H1 (cell line): ENCODE results near the gene BCL11A. TPM values are rescaled to one million over a fixed set of nuclear protein-coding genes. Genes with fewer than 3 reads are reported as not detected.

Experiments used
- CTCF ChIA-PET: fragments of 300-600 bp; sonication (Branson Sonifier 250); formaldehyde crosslinking; loops from one replicate; lab custom pipeline; 2021; ENCODE audit not compliant: partially characterized antibody; lab: Charles Lee
- POLR2A ChIA-PET: fragments of 300-600 bp; sonication (Branson Sonifier 250); formaldehyde crosslinking; loops from one replicate; lab custom pipeline; 2021; ENCODE audit warnings: inconsistent platforms; ENCODE audit not compliant: partially characterized antibody; lab: Charles Lee
- DNase-seq, 2 experiments: peaks; one replicate each; pipeline versions ENCODE4 v3.0.0 to v3.0.0-alpha.2; 2010 to 2022; ENCODE audit warnings: low spot score in 2 of 2, low read depth in 1 of 2, mixed read lengths in 1 of 2
- FAIRE-seq: peaks from 2 replicates; lab custom pipeline; 2011; peaks lifted over from hg19 to GRCh38; lab: Jason Lieb, UNC
- H2AFZ ChIP-seq: 2 replicates; pipeline ENCODE4 v1.8.1; 2012; ENCODE audit warnings: low read length, inconsistent platforms
- H2AK5ac ChIP-seq: 2 replicates; pipeline ENCODE4 v1.6.1; 2013; ENCODE audit warnings: low read depth, low read length
- H2BK120ac ChIP-seq: replicated peaks from 2 replicates; pipeline ENCODE3; 2013; ENCODE audit warnings: low read depth, low read length, inconsistent platforms
- H2BK12ac ChIP-seq: 2 replicates; pipeline ENCODE4 v1.6.1; 2013; ENCODE audit warnings: low read depth, low read length
- H2BK15ac ChIP-seq: 2 replicates; pipeline ENCODE4 v1.6.1; 2013; ENCODE audit warnings: low read length
- H2BK20ac ChIP-seq: 2 replicates; pipeline ENCODE4 v1.6.1; 2013; ENCODE audit warnings: low read length
- H2BK5ac ChIP-seq: 2 replicates; pipeline ENCODE4 v1.6.1; 2013; ENCODE audit warnings: low read depth, low read length
- H3K14ac ChIP-seq: 2 replicates; pipeline ENCODE4 v1.6.1; 2013; ENCODE audit warnings: inconsistent platforms; ENCODE audit not compliant: insufficient read length
- H3K18ac ChIP-seq: 2 replicates; pipeline ENCODE4 v1.6.1; 2013; ENCODE audit warnings: low read length; ENCODE audit errors: extremely low read depth
- H3K23ac ChIP-seq: 2 replicates; pipeline ENCODE4 v1.6.1; 2013; ENCODE audit warnings: inconsistent platforms; ENCODE audit not compliant: insufficient read length
- H3K23me2 ChIP-seq: 2 replicates; pipeline ENCODE4 v1.6.1; 2013; ENCODE audit warnings: low read depth, low read length
- H3K27ac ChIP-seq: 2 replicates; pipeline ENCODE4 v1.6.1; 2011; ENCODE audit warnings: low read depth, low read length, inconsistent platforms
- H3K27me3 ChIP-seq, 4 experiments: replicated peaks in 1 of 4; 1 replicate in 1 of 4; 2 replicates in 3 of 4; pipeline versions ENCODE4 v1.6.1 to v1.8.1; 2011 to 2013; ENCODE audit warnings: low read length in 3 of 4, mild to moderate bottlenecking in 3 of 4, inconsistent platforms in 2 of 4, mixed read lengths in 2 of 4, moderate library complexity in 1 of 4; ENCODE audit not compliant: control insufficient read depth in 3 of 4, insufficient read depth in 3 of 4; ENCODE audit errors: extremely low read depth in 1 of 4
- H3K36me3 ChIP-seq, 4 experiments: 2 replicates each; pipeline versions ENCODE4 v1.6.1 to v1.8.1; 2011 to 2013; ENCODE audit warnings: mild to moderate bottlenecking in 4 of 4, low read length in 3 of 4, moderate library complexity in 2 of 4, control low read depth in 1 of 4, inconsistent platforms in 1 of 4; ENCODE audit not compliant: insufficient read depth in 4 of 4, control insufficient read depth in 2 of 4
- H3K4ac ChIP-seq: replicated peaks from 2 replicates; pipeline ENCODE3; 2013; ENCODE audit warnings: low read length, low read depth, mixed read lengths, inconsistent platforms; ENCODE audit not compliant: insufficient read length
- H3K4me1 ChIP-seq, 4 experiments: replicated peaks in 1 of 4; 1 replicate in 1 of 4; 2 replicates in 3 of 4; pipeline versions ENCODE4 v1.6.1 to v1.8.1; 2011 to 2013; ENCODE audit warnings: low read length in 3 of 4, inconsistent platforms in 2 of 4, mixed read lengths in 1 of 4; ENCODE audit not compliant: insufficient read depth in 4 of 4, control insufficient read depth in 3 of 4
- H3K4me2 ChIP-seq, 2 experiments: 2 replicates each; pipeline versions ENCODE4 v1.6.1 to v1.8.1; 2011 to 2013; ENCODE audit warnings: low read depth in 2 of 2, low read length in 2 of 2, control low read depth in 1 of 2, inconsistent platforms in 1 of 2, mild to moderate bottlenecking in 1 of 2; ENCODE audit not compliant: insufficient read depth in 1 of 2
- H3K4me3 ChIP-seq, 4 experiments: fragments of 200-600, 300-600 bp in 1 of 4; sonication (generic), shearing (Covaris generic), sonication (Bioruptor Twin) in 1 of 4; 2 replicates each; pipeline versions ENCODE4 v1.5.1 to v1.8.1; 2011 to 2016; ENCODE audit warnings: low read length in 4 of 4, low read depth in 3 of 4, control low read depth in 2 of 4, inconsistent platforms in 2 of 4, mild to moderate bottlenecking in 2 of 4, mixed read lengths in 1 of 4, moderate library complexity in 1 of 4; ENCODE audit not compliant: insufficient read depth in 2 of 4; ENCODE audit errors: extremely low read depth in 1 of 4
- H3K56ac ChIP-seq: replicated peaks from 2 replicates; pipeline ENCODE3; 2013; ENCODE audit warnings: low read depth, mild to moderate bottlenecking, mixed read lengths, low read length, inconsistent platforms; ENCODE audit not compliant: insufficient read length
- H3K79me1 ChIP-seq: 2 replicates; pipeline ENCODE4 v1.6.1; 2013; ENCODE audit warnings: low read depth, low read length, control low read depth
- H3K79me2 ChIP-seq, 2 experiments: 2 replicates each; pipeline versions ENCODE4 v1.6.1 to v1.8.1; 2012 to 2013; ENCODE audit warnings: low read length in 2 of 2, mild to moderate bottlenecking in 2 of 2, inconsistent platforms in 1 of 2; ENCODE audit not compliant: insufficient read depth in 2 of 2, control insufficient read depth in 1 of 2
- H3K9ac ChIP-seq, 4 experiments: replicated peaks in 1 of 4; 1 replicate in 1 of 4; 2 replicates in 3 of 4; pipeline versions ENCODE4 v1.6.1 to v1.8.1; 2011 to 2013; ENCODE audit warnings: low read depth in 3 of 4, low read length in 3 of 4, control low read depth in 2 of 4, mild to moderate bottlenecking in 2 of 4, moderate library complexity in 2 of 4, inconsistent platforms in 1 of 4; ENCODE audit errors: extremely low read depth in 1 of 4
- H3K9me3 ChIP-seq, 2 experiments: 2 replicates each; pipeline versions ENCODE4 v1.6.1 to v1.8.1; 2012 to 2013; ENCODE audit warnings: mild to moderate bottlenecking in 2 of 2, moderate library complexity in 2 of 2, control low read depth in 1 of 2, inconsistent platforms in 1 of 2, low read depth in 1 of 2, low read length in 1 of 2, mixed read lengths in 1 of 2; ENCODE audit not compliant: insufficient read depth in 2 of 2
- H4K20me1 ChIP-seq, 2 experiments: replicated peaks in 1 of 2; 2 replicates each; pipeline versions ENCODE3 to v1.8.1; 2011 to 2013; ENCODE audit warnings: inconsistent platforms in 2 of 2, low read length in 2 of 2, mild to moderate bottlenecking in 1 of 2; ENCODE audit not compliant: insufficient read depth in 2 of 2, control insufficient read depth in 1 of 2
- H4K5ac ChIP-seq: 2 replicates; pipeline ENCODE4 v1.6.1; 2013; ENCODE audit warnings: low read length, low read depth, mixed read lengths, inconsistent platforms; ENCODE audit not compliant: insufficient read length
- H4K8ac ChIP-seq: 2 replicates; pipeline ENCODE4 v1.8.0; 2013; ENCODE audit warnings: mild to moderate bottlenecking, moderate library complexity, low read length, inconsistent platforms; ENCODE audit not compliant: insufficient read depth; ENCODE audit errors: extremely low read depth
- H4K91ac ChIP-seq: replicated peaks from 2 replicates; pipeline ENCODE3; 2013; ENCODE audit warnings: low read length, mixed read lengths, inconsistent platforms; ENCODE audit not compliant: insufficient read length
- CEBPB ChIP-seq: IDR thresholded peaks from 2 replicates; pipeline ENCODE4 v1.6.1; 2012; ENCODE audit warnings: low read depth, low read length
- EP300 ChIP-seq, 2 experiments: IDR thresholded peaks; 1 replicate in 1 of 2; 2 replicates in 1 of 2; pipeline ENCODE4 v1.6.1; 2011 to 2012; ENCODE audit warnings: low read depth in 2 of 2, low read length in 2 of 2, mild to moderate bottlenecking in 2 of 2, borderline replicate concordance in 1 of 2, inconsistent platforms in 1 of 2, moderate library complexity in 1 of 2
- GABPA ChIP-seq: IDR thresholded peaks from 2 replicates; pipeline ENCODE4 v1.6.1; 2011; ENCODE audit warnings: mild to moderate bottlenecking, low read length, moderate library complexity, borderline replicate concordance; ENCODE audit not compliant: insufficient read depth
- GTF2F1 ChIP-seq: IDR thresholded peaks from 2 replicates; pipeline ENCODE4 v1.6.1; 2012; ENCODE audit warnings: low read depth, low read length, improper control_type of control experiment, borderline replicate concordance
- RBBP5 ChIP-seq: IDR thresholded peaks from 2 replicates; pipeline ENCODE4 v1.7.1; 2012; ENCODE audit warnings: low read depth, mild to moderate bottlenecking, inconsistent platforms, low read length, moderate library complexity, borderline replicate concordance
- SIN3A ChIP-seq, 2 experiments: IDR thresholded peaks in 1 of 2; conservative IDR thresholded peaks in 1 of 2; 2 replicates each; pipeline ENCODE4 v1.6.1; 2011 to 2012; ENCODE audit warnings: low read length in 2 of 2, improper control_type of control experiment in 1 of 2, low read depth in 1 of 2, mild to moderate bottlenecking in 1 of 2
- SP1 ChIP-seq: IDR thresholded peaks from 2 replicates; pipeline ENCODE4 v1.6.1; 2011; ENCODE audit warnings: low read depth, low read length
- TCF12 ChIP-seq: IDR thresholded peaks from 2 replicates; pipeline ENCODE4 v1.6.1; 2011; ENCODE audit warnings: low read depth, mild to moderate bottlenecking, low read length
- YY1 ChIP-seq: IDR thresholded peaks from 2 replicates; pipeline ENCODE4 v1.6.1; 2011; ENCODE audit warnings: low read depth, mild to moderate bottlenecking, low read length
- WGBS, 2 experiments: shearing (Covaris generic) in 1 of 2; methylation state at CpG; one replicate each; pipeline versions ENCODE4 v1.1.6 to v1.1.7; 2013 to 2015; ENCODE audit warnings: low lambda C conversion rate in 2 of 2, mixed read lengths in 2 of 2, inconsistent platforms in 1 of 2, low coverage in 1 of 2, missing lambda C conversion rate in 1 of 2; ENCODE audit not compliant: insufficient replicate concordance in 2 of 2, insufficient coverage in 1 of 2, insufficient read length in 1 of 2; ENCODE audit errors: extremely low coverage in 1 of 2, missing lambda C conversion rate in 1 of 2; 5-methylcytosine and 5-hydroxymethylcytosine counted together
- polyA plus RNA-seq, 7 experiments: library from polyadenylated mRNA; depleted of rRNA in 3 of 7; stranded (reverse) in 5 of 7; unstranded in 2 of 7; fragments of >200 nt in 5 of 7; fragments of 200-250 nt in 2 of 7; gene quantifications; 1 replicate in 5 of 7; 2 replicates in 1 of 7; 4 replicates in 1 of 7; pipeline versions ENCODE4 v1.2.1 to v1.2.3, GENCODE V29; 2011 to 2013; ENCODE audit warnings: missing spikeins in 2 of 7, mixed read lengths in 2 of 7
- total RNA-seq: library from RNA; stranded (reverse); fragmentation: NEBNext Ultra II Directional; extraction: Animal tissue kit (Norgen Biotek cat#: 25700); gene quantifications from 2 replicates; pipeline ENCODE4 v1.2.1, GENCODE V29; 2021

BCL11A gene
- total and polyA plus RNA-seq, 2 of the 8 experiments (the other 6 are each of a cell fraction or from before 2014, with no cell fraction given): 11.9 to 59.3 TPM

DNA sequence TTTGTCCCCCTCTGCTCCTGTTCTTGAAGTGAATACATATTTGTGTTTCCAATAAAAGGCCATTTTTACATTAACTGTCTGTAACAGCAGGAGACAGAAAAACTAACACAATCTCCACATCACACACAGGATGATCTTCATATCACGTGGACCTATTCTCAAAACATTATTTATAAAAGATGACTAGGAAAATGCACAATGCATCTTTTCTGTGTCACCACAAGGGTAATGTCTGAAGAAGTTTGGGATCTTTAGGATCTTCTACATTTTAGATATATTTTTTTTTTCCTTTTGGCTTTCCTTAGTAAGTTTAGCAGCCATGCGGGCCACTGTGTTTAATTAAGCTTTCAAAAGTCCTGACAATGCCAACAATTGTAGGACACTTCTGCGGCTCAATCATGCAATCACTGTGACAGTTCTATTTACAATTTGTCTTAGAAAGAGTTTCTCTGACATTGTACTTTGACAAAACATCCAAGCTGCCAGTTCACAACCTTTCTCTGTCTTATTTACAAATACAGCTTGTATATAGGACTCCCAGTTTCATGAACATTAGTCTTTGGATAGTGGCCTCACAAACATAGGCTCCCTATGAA, 12.3 kb downstream of the BCL11A start:
- FAIRE-seq (no peak), DNase-seq (no peak)
- H3K4me3 ChIP-seq: no peak overlapping the region
- H3K79me1 ChIP-seq: peaks cover 15% of the 10 kb centered on the region; the same call in 1 of the 2 replicates
- H3K23me2 ChIP-seq: no peaks in the 10 kb centered on the region
- no peak overlapping the region for H2AK5ac ChIP-seq
- no peak overlapping the region for H2BK120ac ChIP-seq
- TF ChIP-seq EP300 (IDR thresholded peaks at IDR 0.05; ENCODE audit: borderline replicate concordance in 1 of 2, low read depth in 2 of 2, low read length in 2 of 2) (no peak), SIN3A (conservative IDR thresholded peaks at IDR 0.05 in 1 of 2, IDR thresholded peaks at IDR 0.05 in 1 of 2; ENCODE audit: low read depth in 1 of 2, low read length in 2 of 2) (no peak), GABPA (no peak), YY1 (no peak), TCF12 (no peak), CEBPB (no peak), SP1 (no peak), RBBP5 (no peak), GTF2F1 (no peak)
- H3K27ac ChIP-seq: no peak overlapping the region
- H3K23ac ChIP-seq: no peak overlapping the region
- no peak overlapping the region for H2BK15ac ChIP-seq
- no peak overlapping the region for H2AFZ ChIP-seq
- WGBS, 2 experiments: 81% methylated on average over 3 of the region's 3 CpGs; no CpG with 5 or more reads in 1 of the 2 experiments
- no peaks in the 10 kb centered on the region for H3K9me3 ChIP-seq
- H3K4me1 ChIP-seq: peaks cover 9 to 32% (median 19%) of the 10 kb centered on the region in 4 experiments; a peak in 6 of 7 replicates
- H4K91ac ChIP-seq: no peak overlapping the region
- H4K8ac ChIP-seq: no peak overlapping the region
- no peak overlapping the region for H3K18ac ChIP-seq
- POLR2A ChIA-PET: interaction anchor here (0.6 to 1.6 kb wide), 4 partner anchors 9 to 104 kb away, joined by 3 to 9 read pairs (median 4); no protein-coding TSS in a partner anchor
- H3K36me3 ChIP-seq: peaks cover 15 to 66% (median 25%) of the 10 kb centered on the region in 4 experiments
- H2BK12ac ChIP-seq: no peak overlapping the region
- H3K56ac ChIP-seq: no peak overlapping the region
- H3K4ac ChIP-seq: no peak overlapping the region
- no peak overlapping the region for H4K5ac ChIP-seq
- H3K79me2 ChIP-seq: peaks cover 6 to 99% of the 10 kb centered on the region in 2 experiments; a peak in 3 of 4 replicates
- no peak overlapping the region for H3K14ac ChIP-seq
- H3K9ac ChIP-seq: no peak overlapping the region
- H4K20me1 ChIP-seq: peaks cover 27 to 28% of the 10 kb centered on the region in 2 experiments
- CTCF ChIA-PET: interaction anchor here (0.7 to 3.0 kb wide), 3 partner anchors 20 to 218 kb away, joined by 3 to 8 read pairs (median 5); no protein-coding TSS in a partner anchor
- no peak overlapping the region for H3K4me2 ChIP-seq
- no peak overlapping the region for H2BK20ac ChIP-seq
- H3K27me3 ChIP-seq: peaks cover 0 to 1% (median 0%) of the 10 kb centered on the region in 4 experiments; a peak in 1 of 7 replicates
- no peak overlapping the region for H2BK5ac ChIP-seq
